Stimulated activated CD4-positive, alpha-beta T cell treated with anti-CD3 and anti-CD28 coated beads, Interleukin-1b, Interleukin-23, amount 100 ng/mL, for 1 hour (primary cell): ENCODE data around the gene CAPN11.
"Not testable (repeated sequence)": the region's sequence is repeated elsewhere in the genome, so short reads cannot be mapped to it uniquely, and the experiment has no call there.

ENCODE experiments used
- DNase-seq, 2 donors: peaks; one replicate each; pipeline ENCODE4 v3.0.0-alpha.2; 2020; ENCODE audit warnings: low read depth in 2 of 2

The CAPN11 gene

GRCh38 chr6:44131892-44132291 is 26.7 kb upstream of the CAPN11 start:
- DNase-seq, result no peak

GRCh38 chr6:44132476-44132875 is 26.1 kb upstream of the CAPN11 start:
- no peak for DNase-seq

GRCh38 chr6:44133003-44133931 is 25.4 kb upstream of the CAPN11 start:
- no peak for DNase-seq

DNA sequence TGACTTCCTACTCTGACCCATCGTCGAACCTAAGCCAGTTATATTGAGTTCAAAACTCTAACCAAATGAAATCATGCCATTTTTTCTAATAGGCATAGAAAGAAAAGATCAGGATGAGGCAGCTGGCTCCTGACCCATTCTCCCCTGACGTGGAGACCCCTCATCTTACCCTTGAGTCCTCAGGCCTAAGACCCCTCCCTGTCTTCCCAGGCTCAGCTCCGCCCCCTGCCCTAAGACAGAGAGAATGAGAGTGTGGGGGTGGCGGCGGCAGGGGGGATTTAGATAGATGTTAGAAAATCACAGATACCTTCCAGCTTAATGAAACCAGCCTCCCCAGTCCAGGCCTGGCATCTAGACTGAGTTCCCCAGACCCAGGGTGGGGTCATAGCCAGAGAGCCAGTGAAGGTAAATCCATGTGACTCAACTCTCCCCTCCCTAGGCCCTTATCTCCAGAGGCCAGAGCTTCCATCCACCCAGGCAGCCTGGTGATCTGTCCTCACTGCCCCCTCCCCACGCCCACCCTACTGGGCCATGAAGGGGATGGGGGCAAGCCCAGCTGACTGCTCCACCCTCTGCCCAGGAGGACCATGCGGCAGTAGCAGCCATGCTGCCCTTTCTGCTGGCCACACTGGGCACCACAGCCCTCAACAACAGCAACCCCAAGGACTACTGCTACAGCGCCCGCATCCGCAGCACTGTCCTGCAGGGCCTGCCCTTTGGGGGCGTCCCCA is 24.5 kb upstream of the CAPN11 start:
- DNase-seq, result no peak

GRCh38 chr6:44135173-44135758 is 23.4 kb upstream of the CAPN11 start:
- DNase-seq, result no peak

DNA sequence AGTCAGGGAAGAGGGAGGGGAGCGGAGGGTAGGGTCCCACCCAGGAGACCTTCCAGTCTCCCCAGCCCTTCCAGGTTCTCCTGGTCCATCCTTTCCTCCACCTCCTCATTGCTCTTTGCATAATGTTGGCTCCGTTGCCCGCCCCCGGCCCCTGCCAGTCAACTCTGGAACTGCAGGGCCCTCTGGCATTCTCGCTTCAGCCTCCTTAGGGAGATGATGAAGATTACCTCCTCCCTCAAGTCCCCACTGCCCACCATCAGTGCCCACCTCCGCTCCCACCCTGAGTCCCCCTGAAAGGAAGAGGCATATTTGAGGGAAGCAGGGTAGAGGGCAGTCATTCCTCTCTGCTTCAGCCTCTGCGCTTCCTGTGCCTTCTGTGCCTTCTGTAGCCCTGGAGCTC is 22.7 kb upstream of the CAPN11 start:
- DNase-seq, result no peak

GRCh38 chr6:44138717-44139350 is 19.8 kb upstream of the CAPN11 start:
- no peak for DNase-seq

- no peak for DNase-seq
Observed at GRCh38 chr6:44139351-44139743, 19.3 kb upstream of the CAPN11 start.

GRCh38 chr6:44142835-44143234 is 15.8 kb upstream of the CAPN11 start:
- no peak for DNase-seq

- DNase-seq, result no peak
Observed at GRCh38 chr6:44143731-44144130, 14.9 kb upstream of the CAPN11 start.

DNA sequence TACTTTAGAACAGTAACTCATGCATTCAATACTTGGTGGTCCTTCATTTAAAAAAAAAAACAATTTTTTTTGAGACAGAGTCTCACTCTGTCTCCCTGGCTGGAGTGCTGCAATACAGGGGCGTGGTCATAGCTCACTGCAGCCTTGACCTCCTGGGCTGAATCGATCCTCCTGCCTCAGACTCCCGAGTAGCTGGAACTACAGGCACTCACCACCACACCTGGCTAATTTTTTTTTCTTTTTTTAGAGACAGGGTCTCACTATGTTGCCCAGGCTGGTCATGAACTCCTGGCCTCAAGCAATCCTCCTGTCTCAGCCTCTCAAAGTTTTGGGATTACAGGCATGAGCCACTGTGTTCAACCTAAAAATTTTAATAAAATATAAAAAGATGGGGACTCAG is 14.1 kb upstream of the CAPN11 start:
- DNase-seq, result not testable (repeated sequence)

DNA sequence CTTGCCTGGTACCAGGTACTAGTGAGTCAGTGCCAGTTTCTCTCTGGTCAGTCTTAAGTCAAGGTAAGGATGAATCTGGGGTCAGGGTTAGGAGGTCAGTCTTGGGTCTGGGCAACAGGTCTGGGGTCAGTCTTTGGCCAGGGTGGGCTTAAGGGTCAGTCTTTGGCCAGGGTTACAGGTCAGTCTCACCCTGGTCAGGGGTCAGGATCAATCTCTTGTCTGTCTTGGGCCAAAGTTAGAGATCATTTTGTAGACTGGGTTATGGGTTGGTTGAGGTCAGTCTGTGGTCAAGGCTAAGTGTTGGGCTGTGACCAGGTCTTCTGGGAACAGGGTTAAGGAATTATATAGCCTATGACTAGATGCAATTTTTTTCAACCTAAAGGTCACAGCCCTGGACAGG is 12.8 kb upstream of the CAPN11 start:
- no peak for DNase-seq

DNA sequence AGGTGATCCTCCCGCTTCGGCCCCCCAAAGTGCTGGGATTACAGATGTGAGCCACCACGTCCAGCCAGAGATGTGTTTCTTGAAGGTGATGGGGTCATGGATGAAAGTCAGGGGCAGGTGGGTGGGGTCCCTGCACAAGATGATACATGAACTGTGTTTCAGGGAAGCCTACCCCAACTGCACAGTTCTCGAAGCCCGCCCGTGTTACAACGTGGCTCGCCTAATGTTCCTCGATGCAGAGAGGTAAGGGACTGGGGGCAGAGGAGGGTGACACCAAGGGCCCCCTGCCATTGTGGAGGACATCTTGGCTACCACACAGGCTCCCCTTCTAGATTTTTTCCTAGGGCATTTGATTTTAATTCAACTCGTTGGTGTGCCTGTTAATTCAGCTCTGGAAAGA is 11.9 kb upstream of the CAPN11 start:
- DNase-seq, result no peak

DNA sequence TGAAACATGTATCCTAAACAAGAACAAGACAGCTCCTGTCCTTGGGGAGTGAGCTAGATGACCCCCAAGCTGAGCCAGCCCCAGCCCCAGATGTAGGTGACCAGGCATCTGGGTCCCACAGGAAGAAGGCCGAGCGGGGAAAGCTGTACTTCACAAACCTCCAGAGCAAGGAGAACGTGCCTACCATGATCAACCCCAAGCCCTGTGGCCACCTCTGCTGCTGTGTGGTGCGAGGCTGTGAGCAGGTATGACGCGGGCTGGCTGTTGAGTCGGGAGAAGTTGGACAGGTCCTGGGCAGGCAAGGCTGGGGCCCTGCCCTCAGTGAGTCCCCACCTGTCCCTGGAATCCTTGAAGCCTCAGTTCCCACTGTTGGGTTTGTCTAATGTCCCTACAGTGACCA is 11.4 kb upstream of the CAPN11 start:
- DNase-seq, result no peak

DNA sequence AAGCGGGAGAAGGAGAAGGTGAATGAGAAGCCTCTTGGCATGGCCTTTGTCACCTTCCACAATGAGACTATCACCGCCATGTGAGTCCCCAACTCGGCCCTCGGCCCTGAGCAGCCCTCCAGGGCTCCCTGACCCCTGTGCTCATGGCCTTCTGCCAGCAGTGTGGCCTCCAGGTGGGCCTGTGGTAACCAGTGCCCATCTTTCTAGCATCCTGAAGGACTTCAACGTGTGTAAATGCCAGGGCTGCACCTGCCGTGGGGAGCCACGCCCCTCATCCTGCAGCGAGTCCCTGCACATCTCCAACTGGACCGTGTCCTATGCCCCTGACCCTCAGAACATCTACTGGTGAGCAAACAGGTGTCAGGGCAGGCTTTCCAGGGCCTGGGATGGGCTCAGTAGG is 10.3 kb upstream of the CAPN11 start:
- DNase-seq, result no peak

DNA sequence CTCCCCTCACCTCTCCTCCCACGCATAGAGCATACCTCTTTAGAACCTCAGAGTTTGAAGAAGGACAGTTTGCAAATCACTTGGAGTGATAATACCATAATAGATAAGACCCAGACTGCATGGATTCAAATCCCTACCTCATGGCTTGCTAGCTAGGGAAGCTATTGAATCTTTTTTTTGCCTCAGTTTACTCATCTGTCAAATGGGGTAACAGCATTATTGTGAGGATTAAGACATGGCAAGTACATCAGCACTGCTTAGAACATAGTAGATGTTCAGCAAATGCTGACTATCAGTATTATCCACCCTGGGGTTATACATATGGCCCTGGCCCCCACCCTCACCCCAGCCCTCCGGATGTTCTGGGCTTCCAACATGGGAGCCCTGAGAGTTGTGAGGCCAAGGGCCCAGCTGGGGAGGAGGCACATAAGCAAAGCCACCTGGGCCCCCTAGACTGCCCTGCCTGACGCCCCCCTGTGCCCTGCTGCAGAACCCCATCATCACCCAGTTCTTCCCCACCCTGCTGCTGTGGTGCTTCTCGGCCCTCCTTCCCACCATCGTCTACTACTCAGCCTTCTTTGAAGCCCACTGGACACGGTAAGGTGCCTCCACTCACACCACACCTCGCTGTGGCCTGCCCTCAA is 9.1 kb upstream of the CAPN11 start:
- DNase-seq, result no peak

DNA sequence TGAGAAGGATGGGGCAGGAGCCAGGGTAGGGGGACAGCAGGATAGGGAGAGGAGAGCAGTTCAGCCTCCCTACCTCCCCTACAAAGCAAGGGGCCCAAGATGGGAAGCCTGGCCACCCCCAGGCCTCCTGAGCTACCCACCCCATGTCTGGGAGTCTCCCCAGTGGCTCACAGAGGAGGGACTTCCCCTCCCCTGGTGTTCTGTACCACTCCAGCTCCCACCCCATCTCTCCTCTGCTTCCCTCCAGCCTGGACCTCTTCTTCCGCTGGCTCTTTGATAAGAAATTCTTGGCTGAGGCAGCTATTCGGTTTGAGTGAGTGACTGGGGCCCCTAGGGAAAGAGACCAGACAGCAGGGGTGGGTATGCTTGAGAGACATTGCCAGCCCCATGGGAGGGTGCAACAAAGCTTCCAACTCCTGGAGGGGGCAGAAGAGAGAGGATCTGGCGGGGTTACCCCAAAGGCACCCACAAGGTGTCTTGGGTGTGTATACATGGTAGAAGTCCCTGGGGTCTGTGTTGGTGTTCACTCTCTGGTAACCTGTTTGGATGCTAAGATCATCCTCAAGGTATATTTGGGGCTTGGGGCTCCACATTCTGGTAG is 8.2 kb upstream of the CAPN11 start:
- DNase-seq, result no peak

DNA sequence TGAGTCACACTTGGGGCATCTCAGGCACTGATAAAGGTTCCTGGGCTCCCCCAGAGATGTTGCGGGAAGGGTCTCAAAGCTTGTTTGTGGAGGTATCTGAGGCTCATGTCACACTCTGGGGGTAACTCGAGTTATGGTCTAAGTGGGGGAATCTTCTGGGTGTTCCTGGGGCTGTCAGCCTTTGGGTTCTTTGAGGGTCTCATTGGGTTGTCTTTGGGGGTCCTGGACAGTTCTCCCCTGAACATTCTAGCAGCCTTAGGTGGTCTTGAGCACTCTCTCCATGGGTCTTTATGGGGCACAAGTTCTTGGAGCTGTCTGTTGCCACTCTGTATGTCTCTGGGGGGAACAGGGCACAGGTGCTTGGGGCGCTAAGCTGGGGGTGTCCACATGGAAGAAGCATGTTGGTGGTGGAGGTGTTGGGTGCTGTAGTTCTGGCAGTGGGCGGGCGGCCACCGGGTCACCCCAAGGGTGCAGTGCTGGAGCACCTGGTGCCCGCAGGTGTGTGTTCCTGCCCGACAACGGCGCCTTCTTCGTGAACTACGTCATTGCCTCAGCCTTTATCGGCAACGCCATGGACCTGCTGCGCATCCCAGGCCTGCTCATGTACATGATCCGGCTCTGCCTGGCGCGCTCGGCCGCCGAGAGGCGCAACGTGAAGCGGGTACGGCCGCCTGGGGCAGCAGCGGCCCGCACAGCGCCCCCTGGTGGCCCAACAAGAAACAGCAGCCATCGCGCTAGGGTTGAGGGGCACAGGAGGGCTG is 7.1 kb upstream of the CAPN11 start:
- DNase-seq, result peak; percentile 53 to 74

GRCh38 chr6:44152109-44152461 is 6.5 kb upstream of the CAPN11 start:
- DNase-seq, result no peak

GRCh38 chr6:44152533-44152932 is 6.1 kb upstream of the CAPN11 start:
- no peak for DNase-seq

DNA sequence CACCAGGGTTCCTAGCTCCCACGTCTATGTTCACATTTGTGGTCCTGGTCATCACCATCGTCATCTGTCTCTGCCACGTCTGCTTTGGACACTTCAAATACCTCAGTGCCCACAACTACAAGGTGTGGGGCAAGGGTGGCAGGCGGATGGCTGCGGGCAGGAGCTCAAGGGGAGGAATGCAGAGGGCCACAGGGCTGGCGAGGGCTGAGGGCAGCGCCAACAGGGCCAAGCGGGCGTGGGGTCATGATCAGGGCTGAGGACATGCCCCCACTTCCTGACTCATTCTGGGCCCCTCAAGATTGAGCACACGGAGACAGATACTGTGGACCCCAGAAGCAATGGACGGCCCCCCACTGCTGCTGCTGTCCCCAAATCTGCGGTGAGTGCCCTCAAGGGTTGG is 4.6 kb upstream of the CAPN11 start:
- no peak for DNase-seq
